ENCODE results near the gene SCUBE3.

Gene SCUBE3

DNA sequence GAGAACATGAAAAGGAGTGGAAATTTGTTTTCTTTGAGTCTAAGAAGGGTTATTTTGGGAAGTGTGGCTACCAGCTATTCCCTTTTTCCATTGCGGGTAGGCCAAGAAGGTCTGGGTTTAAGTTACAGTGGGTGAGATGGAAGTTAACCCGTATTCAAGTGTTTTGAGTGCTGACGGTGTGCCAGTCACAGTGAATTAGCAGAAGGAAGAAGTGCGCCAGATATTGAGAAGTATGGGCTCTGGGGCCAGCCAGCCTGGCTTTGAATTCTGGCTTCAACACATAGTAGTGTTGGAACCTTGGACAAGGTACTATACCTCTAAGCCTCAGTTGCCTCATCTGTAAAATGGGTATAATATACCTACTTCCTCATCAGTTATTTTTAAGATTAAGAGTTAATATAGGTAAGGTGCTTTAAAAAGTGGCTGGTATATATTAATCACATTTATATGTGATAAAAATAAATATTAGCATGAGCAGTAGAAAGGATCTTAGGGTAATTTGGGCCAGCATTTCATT, 62.0 kb downstream of the SCUBE3 start:
- no peak for DNase-seq

GRCh38 chr6:35278708-35279107, 65.0 kb downstream of the SCUBE3 start:
- DNase-seq: no peak

- no peak for DNase-seq
Observed at GRCh38 chr6:35280903-35281302, 67.1 kb downstream of the SCUBE3 start.

DNA sequence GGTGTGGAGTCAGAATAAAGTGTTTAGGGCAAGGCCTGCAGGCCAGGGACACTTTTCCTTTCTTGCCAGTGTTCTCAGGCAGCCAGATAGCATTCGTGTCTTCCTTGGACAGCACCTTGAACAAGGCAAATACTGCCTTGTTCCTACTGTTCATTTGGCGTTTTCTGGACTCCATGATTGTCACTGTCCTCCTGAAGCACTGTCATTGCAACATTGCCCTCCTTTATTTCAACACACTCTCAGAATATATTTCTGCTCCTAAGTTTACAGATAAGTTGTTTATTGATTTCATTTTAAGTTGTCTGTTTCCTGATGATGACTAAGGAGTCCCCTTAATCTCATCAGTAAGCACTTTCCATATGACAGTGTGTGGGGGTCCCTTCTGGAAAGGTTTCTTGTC, 68.7 kb downstream of the SCUBE3 start:
- DNase-seq: no peak

GRCh38 chr6:35283361-35283760, 69.6 kb downstream of the SCUBE3 start:
- no peak for DNase-seq

- DNase-seq: no peak
Observed at GRCh38 chr6:35287671-35288396, 74.1 kb downstream of the SCUBE3 start.

GRCh38 chr6:35288834-35289233, 75.1 kb downstream of the SCUBE3 start:
- DNase-seq: no peak

GRCh38 chr6:35291491-35291890, 77.7 kb downstream of the SCUBE3 start:
- DNase-seq: no peak

- DNase-seq: no peak
Observed at GRCh38 chr6:35292494-35292893, 78.7 kb downstream of the SCUBE3 start.

GRCh38 chr6:35293681-35294080, 79.9 kb downstream of the SCUBE3 start:
- no peak for DNase-seq

- DNase-seq: peak; percentile 70
Observed at GRCh38 chr6:35294308-35294945, 80.7 kb downstream of the SCUBE3 start.

DNA sequence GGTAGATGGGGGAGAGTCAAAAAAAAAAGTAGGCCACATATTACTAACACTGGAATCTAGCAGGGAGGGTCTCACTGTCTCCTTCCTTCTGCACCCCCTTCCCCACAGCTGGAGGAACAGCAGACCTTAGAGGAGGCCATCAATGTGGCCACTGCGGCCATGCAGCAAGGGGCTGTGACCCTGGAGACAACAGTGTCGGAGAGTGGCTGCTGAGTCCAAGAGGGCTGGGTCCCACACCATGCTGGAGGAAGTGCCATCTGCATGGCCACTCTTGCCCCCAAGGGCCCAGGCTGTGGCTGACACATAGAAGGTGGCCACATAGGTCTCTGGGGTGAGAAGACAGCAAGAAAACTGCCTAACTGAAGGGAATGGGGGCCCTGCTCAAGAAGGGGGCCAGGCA, 81.3 kb downstream of the SCUBE3 start:
- DNase-seq: no peak

DNA sequence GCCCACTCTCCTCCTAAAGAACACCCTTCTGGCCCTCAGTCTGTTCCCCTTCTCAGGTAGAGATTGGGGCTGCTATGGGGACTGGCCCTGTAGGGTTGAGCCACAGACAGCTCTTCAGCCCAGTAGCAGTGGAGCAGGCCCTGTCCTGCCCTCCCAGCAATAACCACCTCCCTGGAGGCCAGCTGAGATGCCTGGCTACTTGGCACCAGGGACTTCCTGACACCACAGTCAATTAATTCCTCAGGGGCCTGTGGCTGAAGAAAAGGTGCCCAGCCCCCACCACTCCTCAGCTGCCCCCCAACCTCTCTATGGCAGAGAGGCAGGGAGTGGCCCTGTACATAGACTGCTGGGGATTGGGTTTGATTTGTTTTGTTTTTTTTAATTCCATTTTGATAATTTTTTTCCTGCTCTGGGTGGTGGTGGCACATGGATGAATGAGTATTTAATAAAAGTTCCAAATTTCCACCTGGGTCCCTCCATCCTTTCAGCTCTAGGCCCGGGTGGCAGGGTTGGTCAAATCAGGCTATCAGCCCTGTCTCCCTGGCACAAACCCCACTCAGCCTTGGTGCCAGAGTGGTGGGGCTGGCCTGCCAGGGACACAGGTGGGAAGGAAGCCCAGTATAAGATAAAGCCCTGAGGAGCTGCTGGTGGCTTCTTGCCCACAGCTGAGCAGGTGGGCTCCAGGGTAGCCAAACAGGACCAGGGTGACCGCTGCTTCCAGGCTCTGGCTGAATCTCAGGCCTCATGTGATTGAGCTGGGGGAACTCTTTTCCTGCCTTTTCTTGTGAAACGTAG, 82.0 kb downstream of the SCUBE3 start:
- DNase-seq: no peak

DNA sequence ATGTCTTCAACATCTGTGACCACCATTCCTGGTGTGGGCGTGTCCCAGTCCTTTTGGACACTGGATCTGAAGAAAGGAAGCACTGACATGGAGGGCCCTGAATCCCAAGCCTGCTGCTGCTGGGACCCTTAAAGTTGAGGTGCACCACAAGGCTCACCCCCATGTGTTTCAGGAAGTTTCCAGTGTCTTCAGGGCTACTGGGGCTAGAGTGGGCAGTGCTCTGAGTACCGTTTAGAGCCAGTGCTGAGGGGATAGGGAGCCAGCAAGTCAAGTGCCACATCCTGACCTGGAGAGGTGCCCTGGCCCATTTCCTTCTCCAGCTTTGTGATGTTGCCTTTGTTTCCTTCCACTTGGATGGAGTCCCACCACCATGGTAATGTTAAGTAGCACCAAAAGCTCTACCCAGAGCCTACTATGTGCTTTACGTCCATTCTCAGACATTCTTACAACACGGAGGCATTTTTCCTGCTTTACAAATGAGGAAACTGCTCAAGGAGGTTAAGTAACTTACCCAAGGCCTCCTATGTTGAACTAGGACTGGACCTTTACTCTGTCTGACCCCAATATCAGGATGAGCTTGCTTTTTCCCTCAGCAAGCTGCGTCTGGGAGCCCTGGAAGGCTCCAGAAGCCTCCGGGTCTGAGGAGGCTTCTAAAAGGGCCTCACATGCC, 83.3 kb downstream of the SCUBE3 start:
- no peak for DNase-seq

- DNase-seq: peak; percentile 92
Observed at GRCh38 chr6:35297601-35298481, 84.1 kb downstream of the SCUBE3 start, which contains the start of gene DEF6. Gene DEF6, plus strand, starts transcription at chr6:35297818. Its CDS starts 39 bp downstream, at chr6:35297857.

- no peak for DNase-seq
Observed at GRCh38 chr6:35298625-35299140, 84.9 kb downstream of the SCUBE3 start.

DNA sequence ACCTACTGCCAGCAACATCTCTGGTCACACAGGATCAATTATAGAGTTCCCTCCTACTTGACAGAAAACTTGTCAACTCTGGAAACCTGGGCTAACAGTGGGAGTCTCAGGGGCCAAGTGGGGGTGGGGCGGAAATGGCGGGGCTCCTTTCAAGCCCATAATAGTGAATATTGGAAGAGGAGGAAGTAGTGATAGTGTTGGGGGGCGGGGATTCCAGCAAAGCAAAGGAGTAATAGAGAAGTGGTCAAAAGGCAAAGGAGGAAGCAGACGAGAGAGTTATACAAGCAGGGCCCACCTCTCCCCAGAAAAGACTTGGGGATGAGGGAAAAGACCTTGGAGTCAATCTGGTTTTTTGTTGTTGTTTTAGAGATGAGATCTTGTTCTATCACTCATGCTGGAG, 85.9 kb downstream of the SCUBE3 start:
- DNase-seq: peak; percentile 48

- peak; percentile 71 for DNase-seq
Observed at GRCh38 chr6:35300848-35301247, 87.1 kb downstream of the SCUBE3 start.

Data from CD4-positive, alpha-beta T cell treated with Interleukin-10 for 1 hour (primary cell).